Tibial artery (tissue), 4 donors: ENCODE results near the gene ZNF672.

Source experiments
- DNase-seq, 2 donors: peaks; one replicate each; pipeline ENCODE4 v3.0.0-alpha.2; 2019
- H3K27ac ChIP-seq, 2 donors: fragments of 200-600 bp; sonication (generic) in 1 of 2; 1 replicate in 1 of 2; 2 replicates in 1 of 2; pipeline ENCODE4 v1.5.1; 2018 to 2019; ENCODE audit warnings: mild to moderate bottlenecking in 1 of 2
- H3K27me3 ChIP-seq, 2 donors: fragments of 200-600 bp; sonication (generic) in 1 of 2; one replicate each; pipeline versions ENCODE4 v1.5.1 to v1.6.0; 2016 to 2019
- H3K36me3 ChIP-seq, 3 donors: fragments of 200-600 bp; sonication (generic) in 2 of 3; one replicate each; pipeline ENCODE4 v1.5.1; 2016 to 2019; ENCODE audit warnings: mild to moderate bottlenecking in 2 of 3
- H3K4me1 ChIP-seq, 4 donors: fragments of 200-600 bp; sonication (generic) in 2 of 4; 1 replicate in 3 of 4; 2 replicates in 1 of 4; pipeline ENCODE4 v1.5.1; 2016 to 2019
- H3K4me3 ChIP-seq, 2 donors: fragments of 200-600 bp; sonication (generic) in 1 of 2; 1 replicate in 1 of 2; 2 replicates in 1 of 2; pipeline ENCODE4 v1.5.1; 2018 to 2019; ENCODE audit warnings: mild to moderate bottlenecking in 2 of 2
- H3K9me3 ChIP-seq, 3 donors: fragments of 200-600 bp; sonication (generic) in 1 of 3; one replicate each; pipeline ENCODE4 v1.5.1; 2016 to 2019
- CTCF ChIP-seq, 2 experiments: fragments of 200-600 bp in 1 of 2; fragments of 450-650 bp in 1 of 2; IDR thresholded peaks; one replicate each; pipeline ENCODE4 v1.5.1; 2017 to 2019; ENCODE audit warnings: antibody characterized with exemption in 2 of 2, mild to moderate bottlenecking in 1 of 2, moderate library complexity in 1 of 2
- intact Hi-C: fragments of 100-400 bp; cut with DNase I; formaldehyde crosslinking; loops from one replicate; pipeline ENCODE4 v1.15.0; 2023; ENCODE audit warnings: low total_unique reads

The ZNF672 gene

GRCh38 chr1:248810727-248811513 is 27.1 kb upstream of the ZNF672 start:
- TF ChIP-seq CTCF (IDR thresholded peaks at IDR 0.05), result no peak
- Histone ChIP-seq H3K4me3 (no peak overlapping the region), H3K27me3 (no peaks in the 10 kb centered on the region), H3K36me3 (peaks cover 42 to 54% (median 53%) of the 10 kb centered on the region in 3 donors), H3K4me1 (peaks cover 0 to 16% (median 11%) of the 10 kb centered on the region in 4 donors), H3K27ac (no peak overlapping the region), H3K9me3 (no peaks in the 10 kb centered on the region)
- intact Hi-C loops, result no loop called here
- peak in 1 of 2 donors; percentile 47 for DNase-seq

- no peaks in the 10 kb centered on the region for H3K9me3 ChIP-seq
- no peak overlapping the region for H3K27ac ChIP-seq
- H3K4me3 ChIP-seq, result no peak overlapping the region
- intact Hi-C loops, result no loop called here
- no peak for TF ChIP-seq CTCF (IDR thresholded peaks at IDR 0.05)
- DNase-seq, result no peak
- H3K27me3 ChIP-seq, result no peaks in the 10 kb centered on the region
- H3K36me3 ChIP-seq, result peaks cover 51 to 62% (median 62%) of the 10 kb centered on the region in 3 donors
- peaks cover 0 to 16% (median 11%) of the 10 kb centered on the region in 4 donors for H3K4me1 ChIP-seq
Measured at GRCh38 chr1:248811514-248812490, 26.2 kb upstream of the ZNF672 start.

- H3K4me3 ChIP-seq, result no peak overlapping the region
- H3K9me3 ChIP-seq, result no peaks in the 10 kb centered on the region
- no peak for DNase-seq
- H3K27me3 ChIP-seq, result no peaks in the 10 kb centered on the region
- intact Hi-C loops, result no loop called here
- H3K27ac ChIP-seq, result no peak overlapping the region
- H3K36me3 ChIP-seq, result peaks cover 53 to 70% (median 67%) of the 10 kb centered on the region in 3 donors
- TF ChIP-seq CTCF (IDR thresholded peaks at IDR 0.05), result no peak
- H3K4me1 ChIP-seq, result peaks cover 0 to 16% (median 11%) of the 10 kb centered on the region in 4 donors
Measured at GRCh38 chr1:248812736-248813425, 25.1 kb upstream of the ZNF672 start.

- no peaks in the 10 kb centered on the region for H3K9me3 ChIP-seq
- H3K36me3 ChIP-seq, result peaks cover 53 to 70% (median 70%) of the 10 kb centered on the region in 3 donors
- DNase-seq, result no peak
- H3K4me1 ChIP-seq, result peaks cover 0 to 17% (median 13%) of the 10 kb centered on the region in 4 donors
- H3K27me3 ChIP-seq, result no peaks in the 10 kb centered on the region
- TF ChIP-seq CTCF (IDR thresholded peaks at IDR 0.05), result no peak
- H3K27ac ChIP-seq, result no peak overlapping the region
- no peak overlapping the region for H3K4me3 ChIP-seq
- intact Hi-C loops, result no loop called here
Measured at GRCh38 chr1:248813546-248813945, 24.5 kb upstream of the ZNF672 start.

GRCh38 chr1:248814351-248814750 is 23.7 kb upstream of the ZNF672 start:
- no peaks in the 10 kb centered on the region for H3K27me3 ChIP-seq
- H3K4me1 ChIP-seq, result peaks cover 0 to 25% (median 18%) of the 10 kb centered on the region in 4 donors
- H3K36me3 ChIP-seq, result peaks cover 53 to 76% (median 74%) of the 10 kb centered on the region in 3 donors
- intact Hi-C loops, result no loop called here
- H3K27ac ChIP-seq, result no peak overlapping the region
- no peak for DNase-seq
- TF ChIP-seq CTCF (IDR thresholded peaks at IDR 0.05), result no peak
- no peaks in the 10 kb centered on the region for H3K9me3 ChIP-seq
- no peak overlapping the region for H3K4me3 ChIP-seq
